Measurements from ENCODE around the gene UBL7. TPM values are rescaled to one million over a fixed set of nuclear protein-coding genes. Genes with fewer than 3 reads are reported as not detected.

The UBL7 gene
- total RNA-seq, 2 donors from 2014 or later: 25.7 to 47.2 TPM

DNA sequence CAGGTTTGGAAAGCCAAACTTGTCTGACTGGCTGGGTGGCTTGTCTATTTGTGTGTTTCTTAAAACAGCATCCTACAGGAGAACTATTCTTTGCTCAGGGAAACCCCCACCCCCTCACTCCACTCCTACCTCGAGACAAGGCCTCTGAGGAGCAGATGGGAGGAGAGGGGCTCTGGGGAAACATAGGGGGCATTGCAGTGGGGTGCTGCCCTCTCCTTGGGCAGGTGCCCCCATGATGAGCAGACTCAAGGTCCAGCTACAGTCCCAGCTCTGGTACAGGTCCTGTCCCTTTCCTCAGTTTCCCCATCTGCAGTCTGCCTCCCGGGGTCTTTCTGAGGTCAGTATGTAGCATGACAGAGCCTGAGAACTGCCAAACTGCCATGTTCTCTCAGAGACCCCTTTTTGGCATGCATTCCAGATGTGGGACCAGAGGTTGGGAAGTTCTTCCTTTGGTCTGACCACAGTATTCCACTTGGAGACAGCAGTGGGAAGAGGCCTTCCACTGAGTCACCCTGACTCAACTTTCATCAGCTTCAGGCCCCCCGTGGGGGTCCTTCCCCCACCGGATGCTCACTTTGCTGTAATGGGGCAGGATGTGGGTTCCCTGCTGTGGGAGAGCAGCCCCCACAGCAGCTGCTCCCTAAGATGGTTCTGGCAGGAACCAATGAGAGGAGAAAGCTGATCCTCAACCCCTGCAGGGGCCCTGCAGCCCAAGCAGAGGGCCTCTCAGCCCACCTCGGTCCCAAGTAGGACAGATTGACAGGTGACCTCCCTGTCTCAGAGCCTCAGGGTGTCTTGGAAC, 61.2 kb downstream of the UBL7 start:
- intact Hi-C loops (cut with DNase I): no loop called here
- ATAC-seq: no peak
- no peaks in the 10 kb centered on the region for H3K4me1 ChIP-seq
- 17 to 38% methylated on average over 2 to 5 of the region's 5 CpGs for WGBS, 2 donors
- H3K4me3 ChIP-seq: no peak overlapping the region
- H3K27me3 ChIP-seq: no peaks in the 10 kb centered on the region
- H3K27ac ChIP-seq: no peak overlapping the region
- H3K36me3 ChIP-seq (replicated peaks in 1 of 2; ENCODE audit: insufficient read depth in 1 of 2, low read depth in 2 of 2): no peaks in the 10 kb centered on the region
- no peaks in the 10 kb centered on the region for H3K9me3 ChIP-seq
- TF ChIP-seq, protein P1, sequence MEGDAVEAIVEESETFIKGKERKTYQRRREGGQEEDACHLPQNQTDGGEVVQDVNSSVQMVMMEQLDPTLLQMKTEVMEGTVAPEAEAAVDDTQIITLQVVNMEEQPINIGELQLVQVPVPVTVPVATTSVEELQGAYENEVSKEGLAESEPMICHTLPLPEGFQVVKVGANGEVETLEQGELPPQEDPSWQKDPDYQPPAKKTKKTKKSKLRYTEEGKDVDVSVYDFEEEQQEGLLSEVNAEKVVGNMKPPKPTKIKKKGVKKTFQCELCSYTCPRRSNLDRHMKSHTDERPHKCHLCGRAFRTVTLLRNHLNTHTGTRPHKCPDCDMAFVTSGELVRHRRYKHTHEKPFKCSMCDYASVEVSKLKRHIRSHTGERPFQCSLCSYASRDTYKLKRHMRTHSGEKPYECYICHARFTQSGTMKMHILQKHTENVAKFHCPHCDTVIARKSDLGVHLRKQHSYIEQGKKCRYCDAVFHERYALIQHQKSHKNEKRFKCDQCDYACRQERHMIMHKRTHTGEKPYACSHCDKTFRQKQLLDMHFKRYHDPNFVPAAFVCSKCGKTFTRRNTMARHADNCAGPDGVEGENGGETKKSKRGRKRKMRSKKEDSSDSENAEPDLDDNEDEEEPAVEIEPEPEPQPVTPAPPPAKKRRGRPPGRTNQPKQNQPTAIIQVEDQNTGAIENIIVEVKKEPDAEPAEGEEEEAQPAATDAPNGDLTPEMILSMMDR (IDR thresholded peaks at IDR 0.05): no peak
- TF ChIP-seq POLR2A (IDR thresholded peaks at IDR 0.05): no peak
- DNase-seq: no peak

DNA sequence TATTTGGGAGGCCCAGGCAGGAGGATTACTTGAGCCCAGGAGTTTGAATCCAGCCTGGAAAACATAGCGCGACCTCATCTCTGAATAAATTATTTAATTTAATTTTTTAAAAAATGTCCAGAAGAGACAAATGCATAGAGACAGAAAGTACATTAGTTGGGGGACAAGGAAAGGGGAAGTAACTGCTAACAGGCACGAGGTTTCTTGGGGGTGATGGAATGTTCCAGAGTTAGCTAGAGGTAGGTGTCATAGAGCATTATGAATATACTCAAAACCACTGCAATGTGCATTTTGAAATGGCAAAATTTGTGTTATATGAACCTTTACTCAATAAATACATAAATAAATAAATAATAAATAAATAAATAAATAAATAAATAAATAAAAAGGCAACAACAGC, 61.9 kb downstream of the UBL7 start:
- Histone ChIP-seq H3K27me3 (no peaks in the 10 kb centered on the region), H3K9me3 (no peaks in the 10 kb centered on the region), H3K4me1 (no peaks in the 10 kb centered on the region), H3K36me3 (replicated peaks in 1 of 2; ENCODE audit: insufficient read depth in 1 of 2, low read depth in 2 of 2) (no peaks in the 10 kb centered on the region), H3K4me3 (no peak overlapping the region), H3K27ac (no peak overlapping the region)
- intact Hi-C loops (cut with DNase I): no loop called here
- DNase-seq: no peak
- 84 to 88% methylated on average over 3 of the region's 3 CpGs for WGBS, 2 donors
- no peak for ATAC-seq
- TF ChIP-seq, protein P1 (IDR thresholded peaks at IDR 0.05): no peak
- TF ChIP-seq POLR2A (IDR thresholded peaks at IDR 0.05): no peak

DNA sequence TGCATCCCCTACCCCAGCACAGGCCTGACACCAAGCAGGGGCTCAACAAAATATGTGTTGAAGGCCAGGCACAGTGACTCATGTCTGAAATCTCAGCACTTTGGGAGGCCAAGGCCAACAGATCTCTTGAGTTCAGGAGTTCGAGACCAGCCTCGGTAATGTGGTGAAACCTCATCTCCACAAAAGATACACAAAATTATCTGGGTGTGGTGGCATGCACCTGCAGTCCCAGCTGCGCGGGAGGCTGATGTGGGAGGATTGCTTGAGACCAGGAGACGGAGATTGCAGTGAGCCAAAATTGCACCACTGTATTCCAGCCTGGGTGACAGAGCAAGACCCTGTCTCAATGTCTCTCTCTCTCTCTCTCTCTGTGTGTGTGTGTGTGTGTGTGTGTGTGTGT, 62.8 kb downstream of the UBL7 start:
- Histone ChIP-seq H3K36me3 (replicated peaks in 1 of 2; ENCODE audit: insufficient read depth in 1 of 2, low read depth in 2 of 2) (no peaks in the 10 kb centered on the region), H3K27ac (no peak overlapping the region), H3K9me3 (no peaks in the 10 kb centered on the region), H3K4me1 (no peaks in the 10 kb centered on the region), H3K4me3 (no peak overlapping the region), H3K27me3 (no peaks in the 10 kb centered on the region)
- 89 to 96% methylated on average over 3 to 5 of the region's 5 CpGs for WGBS, 2 donors
- ATAC-seq: no peak
- intact Hi-C loops (cut with DNase I): no loop called here
- DNase-seq: no peak
- TF ChIP-seq, protein P1 (IDR thresholded peaks at IDR 0.05): no peak
- no peak for TF ChIP-seq POLR2A (IDR thresholded peaks at IDR 0.05)

DNA sequence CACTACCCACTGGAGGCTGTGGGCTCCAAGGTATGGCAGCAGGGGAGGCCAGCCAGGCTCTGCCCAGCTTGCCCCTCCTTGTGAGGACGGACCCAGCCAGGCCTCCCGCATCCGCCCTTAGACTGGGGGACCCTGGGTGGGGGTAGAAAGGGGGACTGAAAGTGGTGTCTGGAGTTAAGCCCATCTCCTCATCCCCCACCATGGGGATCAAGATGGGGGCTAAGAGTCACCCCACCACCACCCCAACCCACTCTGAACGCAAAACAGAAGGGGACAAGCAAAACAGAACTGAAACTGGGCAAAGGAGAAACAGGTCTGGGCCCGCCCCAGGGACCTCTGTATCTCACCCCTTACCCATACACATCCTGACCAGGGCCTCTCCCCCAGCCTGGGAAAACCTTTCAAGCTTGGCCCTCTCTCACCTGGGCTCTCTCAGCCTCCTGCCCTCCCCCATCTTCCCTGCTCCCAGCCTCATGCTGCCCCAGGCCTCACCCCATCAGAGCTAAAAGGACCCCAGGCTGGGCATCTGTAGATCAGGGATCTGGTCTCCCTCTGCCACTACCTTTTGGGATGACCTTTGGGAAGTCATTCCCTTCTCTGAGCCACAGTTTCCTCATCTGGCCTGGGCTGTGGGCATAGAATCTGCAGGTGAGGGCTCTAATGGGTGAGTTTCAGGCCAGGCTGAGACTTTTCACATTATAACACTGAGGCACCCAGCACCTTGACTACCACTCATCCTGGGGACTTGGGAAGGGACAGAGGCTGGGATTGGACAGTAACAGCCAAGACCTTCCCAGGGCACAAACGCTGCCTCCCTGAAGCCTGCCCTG, 63.5 kb downstream of the UBL7 start:
- H3K27ac ChIP-seq: no peak overlapping the region

More for the DNA sequence above, 63.5 kb downstream of the UBL7 start:
- no peaks in the 10 kb centered on the region for H3K9me3 ChIP-seq
- no peak overlapping the region for H3K4me3 ChIP-seq
- DNase-seq (no peak), ATAC-seq (no peak)
- no peak for TF ChIP-seq POLR2A (IDR thresholded peaks at IDR 0.05)
- TF ChIP-seq, protein P1 (IDR thresholded peaks at IDR 0.05): no peak
- intact Hi-C loops (cut with DNase I): no loop called here
- WGBS, 2 donors: 82 to 83% methylated on average over 3 to 6 of the region's 6 CpGs
- no peaks in the 10 kb centered on the region for H3K36me3 ChIP-seq (replicated peaks in 1 of 2; ENCODE audit: insufficient read depth in 1 of 2, low read depth in 2 of 2)
- no peaks in the 10 kb centered on the region for H3K4me1 ChIP-seq
- no peaks in the 10 kb centered on the region for H3K27me3 ChIP-seq
